ENCODE measurements around the gene GLRX. TPM values are rescaled to one million over a fixed set of nuclear protein-coding genes. Genes with fewer than 3 reads are reported as not detected.
"Not testable (repeated sequence)": the region's sequence is repeated elsewhere in the genome, so short reads cannot be mapped to it uniquely, and the experiment has no call there.

GLRX gene
- polyA plus RNA-seq (ENCODE audit: insufficient read length in 4 of 4): 10 to 100 TPM; 59.9 to 82.4 (median 64.5) TPM

- DNase-seq (ENCODE audit: low read depth in 4 of 4, low spot score in 2 of 4): no peak
Observed at GRCh38 chr5:95822542-95823181, at the start of gene GLRX. Gene GLRX (minus strand): TSS chr5:95822726. CDS start chr5:95822662, 64 bp downstream.

GRCh38 chr5:95871146-95871806 is 48.8 kb upstream of the GLRX start:
- DNase-seq (ENCODE audit: low read depth in 4 of 4, low spot score in 2 of 4): no peak

GRCh38 chr5:95870105-95870672 is 47.7 kb upstream of the GLRX start:
- DNase-seq (ENCODE audit: low read depth in 4 of 4, low spot score in 2 of 4): no peak

- not testable (repeated sequence) for DNase-seq (ENCODE audit: low read depth in 4 of 4, low spot score in 2 of 4)
Observed at GRCh38 chr5:95869173-95869855, 46.8 kb upstream of the GLRX start.

- DNase-seq (ENCODE audit: low read depth in 4 of 4, low spot score in 2 of 4): no peak
Observed at GRCh38 chr5:95868136-95868535, 45.6 kb upstream of the GLRX start.

- no peak for DNase-seq (ENCODE audit: low read depth in 4 of 4, low spot score in 2 of 4)
Observed at GRCh38 chr5:95866435-95867040, 44.0 kb upstream of the GLRX start.

GRCh38 chr5:95864944-95865504 is 42.5 kb upstream of the GLRX start:
- no peak for DNase-seq (ENCODE audit: low read depth in 4 of 4, low spot score in 2 of 4)

GRCh38 chr5:95864456-95864855 is 41.9 kb upstream of the GLRX start:
- no peak for DNase-seq (ENCODE audit: low read depth in 4 of 4, low spot score in 2 of 4)

- DNase-seq (ENCODE audit: low read depth in 4 of 4, low spot score in 2 of 4): no peak
Observed at GRCh38 chr5:95863383-95863757, 40.8 kb upstream of the GLRX start.

- no peak for DNase-seq (ENCODE audit: low read depth in 4 of 4, low spot score in 2 of 4)
Observed at GRCh38 chr5:95862671-95863382, 40.3 kb upstream of the GLRX start.

- DNase-seq (ENCODE audit: low read depth in 4 of 4, low spot score in 2 of 4): no peak
Observed at GRCh38 chr5:95861864-95862561, 39.5 kb upstream of the GLRX start.

- no peak for DNase-seq (ENCODE audit: low read depth in 4 of 4, low spot score in 2 of 4)
Observed at GRCh38 chr5:95861221-95861863, 38.8 kb upstream of the GLRX start.

GRCh38 chr5:95859661-95860060 is 37.1 kb upstream of the GLRX start:
- no peak for DNase-seq (ENCODE audit: low read depth in 4 of 4, low spot score in 2 of 4)

- peak in 3 of 4 donors; percentile 64 to 75 (median 65) for DNase-seq (ENCODE audit: low read depth in 4 of 4, low spot score in 2 of 4)
Observed at GRCh38 chr5:95858661-95859595, 36.4 kb upstream of the GLRX start.

GRCh38 chr5:95858023-95858461 is 35.5 kb upstream of the GLRX start:
- no peak for DNase-seq (ENCODE audit: low read depth in 4 of 4, low spot score in 2 of 4)

GRCh38 chr5:95857185-95857945 is 34.8 kb upstream of the GLRX start:
- DNase-seq (ENCODE audit: low read depth in 4 of 4, low spot score in 2 of 4): no peak

GRCh38 chr5:95856501-95856981 is 34.0 kb upstream of the GLRX start:
- no peak for DNase-seq (ENCODE audit: low read depth in 4 of 4, low spot score in 2 of 4)

All from left renal cortex interstitium (tissue), 4 donors.